ENCODE results near the gene EGLN3.

Gene EGLN3

DNA sequence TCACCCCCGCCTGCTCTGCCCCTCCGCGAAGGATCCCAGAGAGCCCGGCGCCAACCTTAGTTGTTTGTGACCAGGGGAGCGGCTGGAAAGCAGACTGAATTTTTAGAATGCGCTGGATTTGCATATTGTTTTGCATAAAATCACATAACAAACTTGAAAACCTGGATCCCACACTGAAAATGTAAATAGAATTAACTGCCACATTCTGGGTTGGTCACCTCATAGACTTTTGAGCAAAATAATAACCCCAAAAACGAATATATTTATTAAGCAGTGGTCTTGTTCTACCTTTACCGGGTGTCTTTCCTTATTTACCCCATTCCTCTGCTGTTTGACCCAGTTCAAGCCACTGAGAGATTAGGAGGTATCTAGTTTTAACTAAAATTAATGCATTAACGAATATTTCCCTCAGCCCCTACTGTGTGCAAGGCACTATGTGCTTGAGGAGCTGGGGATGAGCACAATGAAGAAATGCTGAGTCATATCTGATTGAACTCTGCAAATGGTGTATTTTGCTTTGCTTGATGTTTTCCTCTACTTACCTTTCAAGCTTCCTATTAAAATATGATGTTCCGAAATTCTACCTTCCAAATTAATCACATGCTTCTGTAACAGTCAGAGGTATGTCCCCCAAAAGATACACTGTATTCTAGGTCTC lies 438 bp upstream of the EGLN3 start:
- Histone ChIP-seq H3K4me1 (ENCODE audit: insufficient read depth, low read length, poor library complexity, severe bottlenecking) (no peaks in the 10 kb centered on the region), H3K27me3 (ENCODE audit: insufficient read depth, low read length, poor library complexity, severe bottlenecking) (no peaks in the 10 kb centered on the region), H3K4me2 (ENCODE audit: low read depth, low read length, poor library complexity, severe bottlenecking) (peak overlapping the region; percentile 26), H3K9me2 (replicated peaks; ENCODE audit: low read depth, low read length) (no peaks in the 10 kb centered on the region), H4K20me1 (ENCODE audit: insufficient read depth, low read length, poor library complexity, severe bottlenecking) (no peaks in the 10 kb centered on the region), H3K79me2 (ENCODE audit: insufficient read depth, low read length) (no peaks in the 10 kb centered on the region), H3K36me3 (ENCODE audit: insufficient read depth, low read length) (no peaks in the 10 kb centered on the region), H3K9me3 (ENCODE audit: insufficient read depth, low read depth, low read length) (no peaks in the 10 kb centered on the region), H3K9ac (ENCODE audit: low read depth, low read length, poor library complexity, severe bottlenecking) (no peak overlapping the region), H3F3A (ENCODE audit: low read depth) (no peaks in the 10 kb centered on the region), H2AFZ (ENCODE audit: low read length) (peak overlapping the region; percentile 51), H3K4me3 (ENCODE audit: low read length, poor library complexity, severe bottlenecking) (peak overlapping the region; percentile 36)
- TF ChIP-seq EZH2phosphoT487 (IDR thresholded peaks at IDR 0.05; ENCODE audit: borderline replicate concordance): no peak
- TF ChIP-seq, protein P1, sequence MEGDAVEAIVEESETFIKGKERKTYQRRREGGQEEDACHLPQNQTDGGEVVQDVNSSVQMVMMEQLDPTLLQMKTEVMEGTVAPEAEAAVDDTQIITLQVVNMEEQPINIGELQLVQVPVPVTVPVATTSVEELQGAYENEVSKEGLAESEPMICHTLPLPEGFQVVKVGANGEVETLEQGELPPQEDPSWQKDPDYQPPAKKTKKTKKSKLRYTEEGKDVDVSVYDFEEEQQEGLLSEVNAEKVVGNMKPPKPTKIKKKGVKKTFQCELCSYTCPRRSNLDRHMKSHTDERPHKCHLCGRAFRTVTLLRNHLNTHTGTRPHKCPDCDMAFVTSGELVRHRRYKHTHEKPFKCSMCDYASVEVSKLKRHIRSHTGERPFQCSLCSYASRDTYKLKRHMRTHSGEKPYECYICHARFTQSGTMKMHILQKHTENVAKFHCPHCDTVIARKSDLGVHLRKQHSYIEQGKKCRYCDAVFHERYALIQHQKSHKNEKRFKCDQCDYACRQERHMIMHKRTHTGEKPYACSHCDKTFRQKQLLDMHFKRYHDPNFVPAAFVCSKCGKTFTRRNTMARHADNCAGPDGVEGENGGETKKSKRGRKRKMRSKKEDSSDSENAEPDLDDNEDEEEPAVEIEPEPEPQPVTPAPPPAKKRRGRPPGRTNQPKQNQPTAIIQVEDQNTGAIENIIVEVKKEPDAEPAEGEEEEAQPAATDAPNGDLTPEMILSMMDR (conservative IDR thresholded peaks at IDR 0.05; ENCODE audit: low read length): no peak

DNA sequence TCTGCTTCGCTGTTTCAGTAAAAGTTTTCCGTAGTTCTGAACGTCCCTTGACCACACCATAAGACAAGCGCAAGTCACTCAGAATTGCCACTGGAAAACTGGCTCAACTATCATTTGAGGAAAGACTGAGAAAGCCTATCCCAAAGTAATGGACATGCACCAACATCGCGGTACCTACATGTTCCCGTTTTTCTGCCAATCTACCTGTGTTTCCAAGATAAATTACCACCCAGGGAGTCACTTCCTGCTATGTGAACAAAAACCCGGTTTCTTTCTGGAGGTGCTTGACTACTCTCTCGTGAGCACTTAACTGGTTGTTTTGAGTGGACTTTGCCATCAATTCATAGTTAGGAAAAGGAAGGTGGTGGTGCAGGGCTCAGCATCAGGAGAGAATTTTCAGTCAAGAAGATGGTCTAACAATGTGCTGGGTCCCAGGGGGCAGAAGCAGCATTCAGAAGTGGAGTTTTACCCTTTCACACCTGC lies 1.4 kb downstream of the EGLN3 start:
- Histone ChIP-seq H3K9ac (ENCODE audit: low read depth, low read length, poor library complexity, severe bottlenecking) (no peak overlapping the region), H3K4me3 (ENCODE audit: low read length, poor library complexity, severe bottlenecking) (no peak overlapping the region), H3K9me2 (replicated peaks; ENCODE audit: low read depth, low read length) (no peaks in the 10 kb centered on the region), H3K4me1 (ENCODE audit: insufficient read depth, low read length, poor library complexity, severe bottlenecking) (no peaks in the 10 kb centered on the region), H3F3A (ENCODE audit: low read depth) (no peaks in the 10 kb centered on the region), H3K79me2 (ENCODE audit: insufficient read depth, low read length) (no peaks in the 10 kb centered on the region), H3K9me3 (ENCODE audit: insufficient read depth, low read depth, low read length) (no peaks in the 10 kb centered on the region), H3K4me2 (ENCODE audit: low read depth, low read length, poor library complexity, severe bottlenecking) (no peak overlapping the region), H4K20me1 (ENCODE audit: insufficient read depth, low read length, poor library complexity, severe bottlenecking) (no peaks in the 10 kb centered on the region), H3K36me3 (ENCODE audit: insufficient read depth, low read length) (no peaks in the 10 kb centered on the region), H3K27me3 (ENCODE audit: insufficient read depth, low read length, poor library complexity, severe bottlenecking) (no peaks in the 10 kb centered on the region), H2AFZ (ENCODE audit: low read length) (no peak overlapping the region)
- no peak for TF ChIP-seq EZH2phosphoT487 (IDR thresholded peaks at IDR 0.05; ENCODE audit: borderline replicate concordance)
- TF ChIP-seq, protein P1 (conservative IDR thresholded peaks at IDR 0.05; ENCODE audit: low read length): no peak

DNA sequence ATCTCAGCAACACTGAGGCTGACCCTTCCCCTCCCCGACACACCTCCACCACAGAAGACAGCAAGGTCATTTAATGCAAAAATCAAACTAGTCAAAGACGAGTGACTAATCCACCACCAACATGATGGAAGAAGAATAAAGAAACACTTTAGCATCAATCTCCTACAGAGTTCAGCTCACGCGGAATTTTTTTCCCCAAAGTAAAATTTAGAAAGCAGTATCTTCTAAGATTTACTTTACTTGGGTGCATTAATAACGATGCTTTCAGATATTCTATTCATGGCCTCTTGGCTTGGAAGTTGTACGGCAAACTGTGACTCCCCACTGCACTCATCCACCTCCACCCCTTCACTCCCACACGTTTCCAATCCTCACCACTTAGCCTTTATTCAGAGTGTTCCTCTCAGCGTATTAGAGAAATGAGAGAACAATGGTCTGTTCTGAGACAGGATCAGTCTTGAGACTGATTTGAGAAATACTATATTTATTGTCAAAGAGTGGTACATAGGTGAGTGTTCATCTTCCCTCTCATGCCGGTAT lies 1.9 kb downstream of the EGLN3 start:
- no peaks in the 10 kb centered on the region for H3K9me2 ChIP-seq (replicated peaks; ENCODE audit: low read depth, low read length)
- no peak overlapping the region for H3K4me2 ChIP-seq (ENCODE audit: low read depth, low read length, poor library complexity, severe bottlenecking)
- no peaks in the 10 kb centered on the region for H3K4me1 ChIP-seq (ENCODE audit: insufficient read depth, low read length, poor library complexity, severe bottlenecking)
- TF ChIP-seq, protein P1 (conservative IDR thresholded peaks at IDR 0.05; ENCODE audit: low read length): no peak
- TF ChIP-seq EZH2phosphoT487 (IDR thresholded peaks at IDR 0.05; ENCODE audit: borderline replicate concordance): no peak
- H3K27me3 ChIP-seq (ENCODE audit: insufficient read depth, low read length, poor library complexity, severe bottlenecking): no peaks in the 10 kb centered on the region
- no peak overlapping the region for H2AFZ ChIP-seq (ENCODE audit: low read length)
- no peak overlapping the region for H3K4me3 ChIP-seq (ENCODE audit: low read length, poor library complexity, severe bottlenecking)
- no peaks in the 10 kb centered on the region for H3K9me3 ChIP-seq (ENCODE audit: insufficient read depth, low read depth, low read length)
- H4K20me1 ChIP-seq (ENCODE audit: insufficient read depth, low read length, poor library complexity, severe bottlenecking): no peaks in the 10 kb centered on the region
- no peaks in the 10 kb centered on the region for H3K36me3 ChIP-seq (ENCODE audit: insufficient read depth, low read length)
- no peaks in the 10 kb centered on the region for H3F3A ChIP-seq (ENCODE audit: low read depth)
- no peaks in the 10 kb centered on the region for H3K79me2 ChIP-seq (ENCODE audit: insufficient read depth, low read length)
- no peak overlapping the region for H3K9ac ChIP-seq (ENCODE audit: low read depth, low read length, poor library complexity, severe bottlenecking)
